ENCODE measurements around the gene CRYBG1. TPM values are rescaled to one million over a fixed set of nuclear protein-coding genes. Genes with fewer than 3 reads are reported as not detected.

CRYBG1 gene
- total and polyA plus RNA-seq, 3 experiments from 2014 or later: 19.4 to 32.3 (median 32.3) TPM

- CTCF ChIA-PET: interaction anchor here (1.2 to 7.6 kb wide), 3 partner anchors 63 to 127 kb away, joined by 4 to 74 read pairs (median 4); no protein-coding TSS in a partner anchor
- Mint-ChIP-seq H3K27ac (no peak overlapping the region), H3K27me3 (peaks cover 2 to 25% of the 10 kb centered on the region in 2 donors), H3K9me3 (no peaks in the 10 kb centered on the region), H3K36me3 (no peaks in the 10 kb centered on the region), H3K4me1 (peaks cover 11 to 13% (median 12%) of the 10 kb centered on the region in 3 donors), H3K4me3 (no peak overlapping the region)
- Histone ChIP-seq H3K9me3 (ENCODE audit: low read length) (no peaks in the 10 kb centered on the region), H3K27ac (ENCODE audit: low read depth, low read length) (no peak overlapping the region), H3K36me3 (ENCODE audit: insufficient read depth, low read length) (no peaks in the 10 kb centered on the region), H3K4me1 (ENCODE audit: insufficient read depth, low read length) (peaks cover 12% of the 10 kb centered on the region), H3K4me3 (ENCODE audit: low read length) (no peak overlapping the region), H3K27me3 (ENCODE audit: insufficient read depth, low read length, poor library complexity, severe bottlenecking) (no peaks in the 10 kb centered on the region)
- DNase-seq: peak in 2 of 5 donors; percentile 13 to 17
- POLR2A ChIA-PET: no interaction called here
These were observed 85.9 kb downstream of the CRYBG1 start for GRCh38 chr6:106446287-106446885.

GRCh38 chr6:106446983-106447382 lies 86.5 kb downstream of the CRYBG1 start:
- Mint-ChIP-seq H3K36me3 (no peaks in the 10 kb centered on the region), H3K27ac (no peak overlapping the region), H3K4me1 (peaks cover 11 to 13% (median 12%) of the 10 kb centered on the region in 3 donors), H3K4me3 (no peak overlapping the region), H3K27me3 (peaks cover 2 to 21% of the 10 kb centered on the region in 2 donors), H3K9me3 (no peaks in the 10 kb centered on the region)
- Histone ChIP-seq H3K4me3 (ENCODE audit: low read length) (no peak overlapping the region), H3K9me3 (ENCODE audit: low read length) (no peaks in the 10 kb centered on the region), H3K27me3 (ENCODE audit: insufficient read depth, low read length, poor library complexity, severe bottlenecking) (no peaks in the 10 kb centered on the region), H3K36me3 (ENCODE audit: insufficient read depth, low read length) (no peaks in the 10 kb centered on the region), H3K4me1 (ENCODE audit: insufficient read depth, low read length) (peaks cover 12% of the 10 kb centered on the region), H3K27ac (ENCODE audit: low read depth, low read length) (no peak overlapping the region)
- ChIA-PET CTCF (interaction anchor here (1.2 to 7.6 kb wide), 2 partner anchors 62 to 118 kb away, joined by 4 to 74 read pairs; no protein-coding TSS in a partner anchor), POLR2A (no interaction called here)
- no peak for DNase-seq

DNA sequence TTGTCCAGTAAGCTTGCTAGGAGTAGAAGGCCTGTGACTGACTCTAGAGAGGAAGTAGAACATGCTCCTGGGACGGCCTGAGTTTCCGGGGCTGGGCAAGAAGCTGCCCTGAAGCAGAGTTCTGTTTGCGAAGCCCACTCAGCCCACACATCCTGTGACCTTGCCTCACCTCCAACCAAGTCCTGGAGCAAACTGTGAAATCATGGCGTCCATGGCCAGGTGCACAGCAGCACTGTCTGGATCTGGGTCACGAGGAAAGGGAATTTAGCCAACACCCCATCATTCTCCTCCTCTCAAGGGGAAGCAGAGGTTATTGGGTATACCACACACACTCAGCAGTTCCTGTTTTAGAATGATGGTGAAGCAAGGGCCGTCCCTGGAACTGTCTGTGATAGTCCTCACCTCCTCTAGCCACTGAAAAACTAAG lies 87.5 kb downstream of the CRYBG1 start:
- Mint-ChIP-seq H3K4me3 (peak overlapping the region in 2 of 7 donors; percentile 25 to 55), H3K9me3 (no peaks in the 10 kb centered on the region), H3K27ac (peak overlapping the region in 3 of 8 donors; percentile 33 to 54 (median 53)), H3K36me3 (no peaks in the 10 kb centered on the region), H3K27me3 (peaks cover 2 to 12% of the 10 kb centered on the region in 2 donors), H3K4me1 (peaks cover 11 to 13% (median 12%) of the 10 kb centered on the region in 3 donors)
- CTCF ChIA-PET: interaction anchor here (1.3 to 7.6 kb wide), 3 partner anchors 109 to 531 kb away, joined by 3 to 74 read pairs (median 9); no protein-coding TSS in a partner anchor
- H3K36me3 ChIP-seq (ENCODE audit: insufficient read depth, low read length): no peaks in the 10 kb centered on the region
- no peak overlapping the region for H3K4me3 ChIP-seq (ENCODE audit: low read length)
- POLR2A ChIA-PET: interaction anchor here (0.6 kb wide), 1 partner anchor 13 kb away, joined by 12 read pairs; no protein-coding TSS in a partner anchor
- no peak overlapping the region for H3K27ac ChIP-seq (ENCODE audit: low read depth, low read length)
- peaks cover 12% of the 10 kb centered on the region for H3K4me1 ChIP-seq (ENCODE audit: insufficient read depth, low read length)
- DNase-seq: peak in 1 of 5 donors; percentile 32
- no peaks in the 10 kb centered on the region for H3K27me3 ChIP-seq (ENCODE audit: insufficient read depth, low read length, poor library complexity, severe bottlenecking)
- H3K9me3 ChIP-seq (ENCODE audit: low read length): no peaks in the 10 kb centered on the region

GRCh38 chr6:106450653-106451052 lies 90.1 kb downstream of the CRYBG1 start:
- H3K9me3 Mint-ChIP-seq: no peaks in the 10 kb centered on the region
- Histone ChIP-seq H3K27me3 (ENCODE audit: insufficient read depth, low read length, poor library complexity, severe bottlenecking) (no peaks in the 10 kb centered on the region), H3K4me3 (ENCODE audit: low read length) (no peak overlapping the region), H3K4me1 (ENCODE audit: insufficient read depth, low read length) (peaks cover 12% of the 10 kb centered on the region), H3K9me3 (ENCODE audit: low read length) (no peaks in the 10 kb centered on the region), H3K36me3 (ENCODE audit: insufficient read depth, low read length) (no peaks in the 10 kb centered on the region), H3K27ac (ENCODE audit: low read depth, low read length) (no peak overlapping the region)
- H3K4me1 Mint-ChIP-seq: peaks cover 11 to 13% (median 12%) of the 10 kb centered on the region in 3 donors
- H3K4me3 Mint-ChIP-seq: no peak overlapping the region
- ChIA-PET POLR2A (no interaction called here), CTCF (interaction anchor here (7.6 kb wide), 1 partner anchor 114 kb away, joined by 74 read pairs; no protein-coding TSS in a partner anchor)
- peak overlapping the region in 1 of 8 donors; percentile 0 for H3K27ac Mint-ChIP-seq
- no peak for DNase-seq
- H3K36me3 Mint-ChIP-seq: no peaks in the 10 kb centered on the region
- no peaks in the 10 kb centered on the region for H3K27me3 Mint-ChIP-seq

GRCh38 chr6:106451439-106451838 lies 90.9 kb downstream of the CRYBG1 start:
- Mint-ChIP-seq H3K36me3 (no peaks in the 10 kb centered on the region), H3K4me1 (peaks cover 11 to 13% (median 12%) of the 10 kb centered on the region in 3 donors), H3K27ac (peak overlapping the region in 1 of 8 donors; percentile 30), H3K9me3 (no peaks in the 10 kb centered on the region), H3K4me3 (no peak overlapping the region), H3K27me3 (no peaks in the 10 kb centered on the region)
- Histone ChIP-seq H3K4me1 (ENCODE audit: insufficient read depth, low read length) (peaks cover 12% of the 10 kb centered on the region), H3K9me3 (ENCODE audit: low read length) (no peaks in the 10 kb centered on the region), H3K4me3 (ENCODE audit: low read length) (no peak overlapping the region), H3K27me3 (ENCODE audit: insufficient read depth, low read length, poor library complexity, severe bottlenecking) (no peaks in the 10 kb centered on the region), H3K36me3 (ENCODE audit: insufficient read depth, low read length) (no peaks in the 10 kb centered on the region), H3K27ac (ENCODE audit: low read depth, low read length) (no peak overlapping the region)
- CTCF ChIA-PET: interaction anchor here (7.6 kb wide), 1 partner anchor 113 kb away, joined by 74 read pairs; no protein-coding TSS in a partner anchor
- no peak for DNase-seq
- POLR2A ChIA-PET: interaction anchor here (0.6 kb wide), 1 partner anchor 172 kb away, joined by 7 read pairs; no protein-coding TSS in a partner anchor

DNA sequence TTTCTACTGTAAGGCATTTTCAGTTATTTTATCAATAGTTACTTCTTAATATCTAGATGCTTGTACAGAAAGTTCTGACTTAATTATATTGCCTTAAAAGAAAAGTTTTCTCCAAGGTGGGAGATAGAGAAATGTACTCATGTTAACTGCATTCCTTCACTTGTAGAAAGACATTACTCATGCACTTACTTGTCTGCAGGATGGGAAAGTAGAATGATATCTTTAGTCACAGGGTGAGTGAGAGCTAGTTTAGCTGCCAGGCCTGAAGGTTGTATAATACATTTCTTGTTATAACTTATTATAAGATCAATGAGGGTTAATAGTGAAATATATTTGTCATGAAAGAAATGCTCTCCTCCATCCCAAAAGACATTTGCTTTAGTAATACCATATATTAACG lies 92.1 kb downstream of the CRYBG1 start:
- no peaks in the 10 kb centered on the region for H3K36me3 Mint-ChIP-seq
- H3K4me1 ChIP-seq (ENCODE audit: insufficient read depth, low read length): peaks cover 10% of the 10 kb centered on the region
- no peaks in the 10 kb centered on the region for H3K9me3 Mint-ChIP-seq
- no peaks in the 10 kb centered on the region for H3K27me3 Mint-ChIP-seq
- ChIA-PET CTCF (interaction anchor here (7.6 kb wide), 1 partner anchor 112 kb away, joined by 74 read pairs; no protein-coding TSS in a partner anchor), POLR2A (no interaction called here)
- H3K4me3 ChIP-seq (ENCODE audit: low read length): no peak overlapping the region
- H3K36me3 ChIP-seq (ENCODE audit: insufficient read depth, low read length): no peaks in the 10 kb centered on the region
- no peaks in the 10 kb centered on the region for H3K9me3 ChIP-seq (ENCODE audit: low read length)
- peaks cover 9 to 11% (median 10%) of the 10 kb centered on the region in 3 donors for H3K4me1 Mint-ChIP-seq
- DNase-seq: no peak
- no peak overlapping the region for H3K4me3 Mint-ChIP-seq
- no peaks in the 10 kb centered on the region for H3K27me3 ChIP-seq (ENCODE audit: insufficient read depth, low read length, poor library complexity, severe bottlenecking)
- no peak overlapping the region for H3K27ac Mint-ChIP-seq
- H3K27ac ChIP-seq (ENCODE audit: low read depth, low read length): no peak overlapping the region

- Mint-ChIP-seq H3K9me3 (no peaks in the 10 kb centered on the region), H3K27ac (no peak overlapping the region), H3K27me3 (peaks cover 0 to 3% of the 10 kb centered on the region in 2 donors), H3K4me3 (no peak overlapping the region), H3K36me3 (no peaks in the 10 kb centered on the region), H3K4me1 (no peaks in the 10 kb centered on the region)
- Histone ChIP-seq H3K4me1 (ENCODE audit: insufficient read depth, low read length) (no peaks in the 10 kb centered on the region), H3K9me3 (ENCODE audit: low read length) (no peaks in the 10 kb centered on the region), H3K27me3 (ENCODE audit: insufficient read depth, low read length, poor library complexity, severe bottlenecking) (no peaks in the 10 kb centered on the region), H3K36me3 (ENCODE audit: insufficient read depth, low read length) (no peaks in the 10 kb centered on the region), H3K4me3 (ENCODE audit: low read length) (no peak overlapping the region), H3K27ac (ENCODE audit: low read depth, low read length) (no peak overlapping the region)
- DNase-seq: no peak
- ChIA-PET POLR2A (no interaction called here), CTCF (interaction anchor here (7.6 kb wide), 1 partner anchor 111 kb away, joined by 74 read pairs; no protein-coding TSS in a partner anchor)
These were observed 93.3 kb downstream of the CRYBG1 start for GRCh38 chr6:106453756-106454367.

DNA sequence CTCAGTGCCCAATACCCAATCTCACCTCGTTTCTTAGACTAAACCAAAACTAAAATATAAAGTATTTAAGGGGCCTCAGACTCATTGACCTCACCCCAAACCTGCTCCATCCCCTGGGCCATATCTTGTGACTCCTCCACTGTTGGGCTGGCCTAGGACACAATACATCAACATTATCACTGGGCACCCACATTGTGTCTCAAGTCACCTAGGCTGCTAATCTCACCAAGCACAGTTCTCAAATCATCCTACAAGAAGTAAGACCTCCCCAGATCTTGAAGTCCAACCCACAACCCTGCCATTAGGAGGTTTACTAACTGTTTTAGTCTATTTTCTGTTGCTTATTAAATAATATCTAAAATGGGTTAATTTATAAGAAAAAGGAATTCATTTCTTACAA lies 96.2 kb downstream of the CRYBG1 start:
- Mint-ChIP-seq H3K4me3 (no peak overlapping the region), H3K27ac (no peak overlapping the region), H3K27me3 (peaks cover 6 to 14% of the 10 kb centered on the region in 2 donors), H3K9me3 (no peaks in the 10 kb centered on the region), H3K36me3 (no peaks in the 10 kb centered on the region), H3K4me1 (no peaks in the 10 kb centered on the region)
- ChIA-PET POLR2A (no interaction called here), CTCF (no interaction called here)
- DNase-seq: no peak
- Histone ChIP-seq H3K4me1 (ENCODE audit: insufficient read depth, low read length) (no peaks in the 10 kb centered on the region), H3K4me3 (ENCODE audit: low read length) (no peak overlapping the region), H3K27ac (ENCODE audit: low read depth, low read length) (no peak overlapping the region), H3K27me3 (ENCODE audit: insufficient read depth, low read length, poor library complexity, severe bottlenecking) (no peaks in the 10 kb centered on the region), H3K36me3 (ENCODE audit: insufficient read depth, low read length) (no peaks in the 10 kb centered on the region), H3K9me3 (ENCODE audit: low read length) (no peaks in the 10 kb centered on the region)
